ACHN (cell line): Measurements from ENCODE around the gene ZNF19.

Experiments
- DNase-seq: peaks from one replicate; pipeline ENCODE4 v3.0.0-alpha.2; 2015
- in situ Hi-C: cut with HindIII; loops from 2 replicates; pipeline ENCODE4 v1.10.0; 2017; ENCODE audit warnings: low sequenced_read_pairs, low pct_ligation_motif_present, low pct_unique_long_range_greater_than_20kb

ZNF19 gene

DNA sequence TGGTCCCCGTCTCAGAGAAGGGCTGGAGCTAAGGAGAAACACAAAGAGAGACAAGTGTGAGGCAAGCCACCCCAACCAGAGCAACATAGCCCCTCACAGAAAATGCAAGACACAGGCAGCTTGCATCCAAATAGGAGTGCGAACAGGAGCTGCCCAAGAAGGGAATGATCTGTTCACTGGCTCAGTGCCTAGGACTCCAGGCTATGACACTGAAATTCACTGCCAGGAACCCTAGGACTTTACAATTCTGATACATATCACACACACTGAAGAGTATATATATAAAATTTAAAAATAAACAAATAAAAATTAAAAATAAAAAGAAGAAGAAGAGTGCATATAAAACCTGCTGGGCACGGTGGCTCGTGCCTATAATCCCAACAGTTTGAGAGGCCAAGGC is 32.3 kb downstream of the ZNF19 start:
- in situ Hi-C loops, result no loop called here
- DNase-seq, result no peak

DNA sequence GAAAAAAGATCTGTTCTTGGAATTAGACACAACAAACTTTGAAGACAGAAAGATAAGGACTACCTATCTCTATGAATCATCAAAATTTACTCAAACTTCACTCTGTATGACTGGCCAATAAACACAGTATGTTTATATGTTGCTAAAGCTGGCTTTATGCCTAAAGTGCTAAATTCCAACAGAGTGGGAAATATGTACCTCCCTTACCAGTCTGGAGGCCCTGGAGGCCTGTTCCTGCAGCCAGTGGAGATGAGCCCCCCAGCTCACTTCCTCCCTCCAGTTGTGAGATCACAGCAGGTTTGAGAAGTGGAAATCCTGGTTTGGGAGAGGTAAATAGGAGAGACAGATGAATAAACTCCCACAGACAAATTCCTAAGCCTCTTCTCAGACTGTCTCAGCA is 36.1 kb downstream of the ZNF19 start:
- in situ Hi-C loops, result no loop called here

DNA sequence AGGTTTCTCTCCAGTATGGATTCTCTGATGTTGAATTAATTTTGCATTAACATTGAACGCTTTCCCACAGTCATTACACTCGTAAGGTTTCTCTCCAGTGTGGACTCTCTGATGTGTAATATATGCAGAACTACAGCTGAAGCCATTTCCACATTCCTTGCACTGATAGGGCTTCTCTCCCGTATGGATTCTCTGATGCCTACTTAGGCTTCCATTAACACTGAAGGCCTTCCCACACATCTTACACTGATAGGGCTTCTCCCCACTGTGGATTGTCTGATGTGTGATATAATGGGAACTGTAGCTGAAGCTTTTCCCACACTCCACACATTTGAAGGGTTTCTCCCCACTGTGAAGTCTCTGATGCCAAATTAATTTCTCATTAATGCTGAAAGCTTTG is 40.1 kb downstream of the ZNF19 start:
- in situ Hi-C loops, result no loop called here
- peak; percentile 16 for DNase-seq

More for the DNA sequence above, 36.1 kb downstream of the ZNF19 start:
- DNase-seq, result no peak

GRCh38 chr16:71448274-71448866 is 40.8 kb downstream of the ZNF19 start:
- in situ Hi-C loops, result no loop called here
- no peak for DNase-seq

DNA sequence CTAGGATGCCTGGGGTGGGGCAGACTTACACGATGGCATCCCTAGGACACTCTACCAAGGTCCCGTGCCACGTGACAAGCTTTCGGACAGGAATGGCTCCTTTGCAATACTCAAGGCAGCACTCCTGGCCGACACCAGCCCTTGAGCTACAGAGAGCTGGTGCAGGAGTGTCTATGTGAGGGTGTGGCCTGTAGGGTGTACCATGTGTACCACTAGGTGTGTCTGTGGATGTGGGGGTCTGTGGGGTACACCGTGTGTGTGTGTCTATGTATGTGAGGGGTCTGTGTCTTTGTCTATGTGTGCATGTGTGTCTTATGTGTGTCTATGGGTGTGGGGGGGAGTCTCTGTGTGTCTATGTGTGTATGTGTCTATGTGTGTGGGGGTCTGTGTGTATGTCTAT is 45.4 kb downstream of the ZNF19 start:
- no peak for DNase-seq
- in situ Hi-C loops, result no loop called here

- no peak for DNase-seq
- in situ Hi-C loops, result no loop called here
Measured at GRCh38 chr16:71442051-71442440, 47.1 kb downstream of the ZNF19 start, which contains the start of gene TLE7. Gene TLE7, minus strand, starts transcription at chr16:71442054. Its CDS starts 8,730 bp downstream, at chr16:71433324.

DNA sequence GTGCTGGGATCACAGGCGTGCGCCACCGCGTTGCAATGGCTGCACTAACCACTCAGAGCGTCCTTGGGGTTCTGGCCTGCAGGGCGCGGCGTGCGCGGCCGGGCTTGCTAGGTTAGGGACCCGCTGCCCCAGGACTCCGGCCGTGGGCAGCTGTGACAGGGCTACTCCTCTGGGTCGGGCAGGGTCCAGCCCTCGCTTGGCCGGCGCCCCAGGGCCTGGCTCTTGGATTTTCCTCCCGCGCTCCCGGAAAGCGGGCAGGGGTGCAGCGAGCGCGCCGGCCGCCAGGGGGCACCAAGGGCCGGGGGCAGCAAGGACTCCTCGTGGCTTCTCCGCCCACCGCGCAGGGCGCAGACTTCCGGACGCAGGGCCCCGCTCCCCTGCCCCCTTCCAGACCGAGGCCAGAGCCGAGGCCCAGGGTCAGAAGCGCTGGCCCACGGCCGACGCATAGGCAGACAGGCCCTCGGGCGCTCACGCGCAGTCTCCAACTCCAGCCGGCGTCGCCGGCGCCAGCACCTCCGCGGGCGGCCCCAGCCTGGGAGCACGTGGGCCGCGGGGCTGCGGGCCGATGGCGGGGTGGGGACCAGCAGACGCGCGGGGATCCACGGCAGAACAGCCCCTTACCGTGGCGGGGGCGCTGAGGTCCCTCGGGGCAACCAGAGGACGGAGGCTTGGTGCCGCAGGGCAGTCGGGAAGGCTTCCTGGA is 47.6 kb downstream of the ZNF19 start:
- in situ Hi-C loops, result no loop called here
- no peak for DNase-seq

- in situ Hi-C loops, result no loop called here
Measured at GRCh38 chr16:71440669-71441347, 48.3 kb downstream of the ZNF19 start.

GRCh38 chr16:71439523-71439922 is 49.6 kb downstream of the ZNF19 start:
- DNase-seq, result no peak
- in situ Hi-C loops, result no loop called here

More at GRCh38 chr16:71440669-71441347, 48.3 kb downstream of the ZNF19 start:
- no peak for DNase-seq

GRCh38 chr16:71436473-71436872 is 52.7 kb downstream of the ZNF19 start:
- in situ Hi-C loops, result no loop called here
- DNase-seq, result no peak

DNA sequence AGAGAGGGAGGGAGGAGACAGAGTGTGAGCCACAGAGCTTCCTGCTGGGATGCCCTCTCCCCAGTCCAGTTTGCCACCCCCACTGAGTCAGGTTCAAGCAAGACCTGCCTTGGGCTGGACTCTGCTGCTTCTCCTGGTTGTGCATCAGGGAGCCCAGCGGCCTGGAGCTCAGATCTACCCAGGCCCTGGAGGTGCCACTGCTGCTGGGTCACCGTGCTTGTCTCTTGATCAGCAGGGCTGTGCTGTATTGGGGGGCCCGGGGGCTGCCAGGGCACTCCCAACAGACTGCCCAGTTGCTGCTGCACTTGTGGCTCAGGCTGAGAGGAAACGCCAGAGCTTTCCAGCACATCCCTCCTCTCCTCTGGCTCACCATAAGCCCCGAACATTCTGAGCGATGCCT is 56.2 kb downstream of the ZNF19 start:
- DNase-seq, result no peak
- in situ Hi-C loops, result no loop called here

- in situ Hi-C loops, result no loop called here
Measured at GRCh38 chr16:71431991-71432390, 57.1 kb downstream of the ZNF19 start.

GRCh38 chr16:71431176-71431575 is 57.9 kb downstream of the ZNF19 start:
- in situ Hi-C loops, result no loop called here
- DNase-seq, result no peak

More at GRCh38 chr16:71431991-71432390, 57.1 kb downstream of the ZNF19 start:
- DNase-seq, result no peak

- no peak for DNase-seq
- in situ Hi-C loops, result no loop called here
Measured at GRCh38 chr16:71430744-71431143, 58.4 kb downstream of the ZNF19 start.

GRCh38 chr16:71429581-71429980 is 59.5 kb downstream of the ZNF19 start:
- no peak for DNase-seq
- in situ Hi-C loops, result no loop called here

DNA sequence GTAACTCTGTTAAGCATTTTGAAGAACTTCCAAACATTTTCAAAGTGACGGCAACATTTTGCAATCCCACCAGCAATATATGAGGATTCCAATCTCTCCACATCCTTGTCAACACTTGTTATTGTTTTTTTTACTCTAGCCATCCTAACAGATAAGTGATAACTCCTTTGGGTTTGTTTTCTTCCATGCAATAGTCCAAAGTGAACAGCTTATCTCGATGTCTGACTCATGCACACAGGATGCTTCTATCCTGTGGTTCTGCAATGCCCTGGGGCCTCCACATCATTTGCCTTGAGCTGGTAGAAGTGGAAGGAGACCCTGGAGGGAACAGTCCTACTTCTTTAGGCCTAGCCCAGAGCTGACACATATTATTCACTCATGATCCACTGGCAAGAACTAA is 60.2 kb downstream of the ZNF19 start:
- in situ Hi-C loops, result no loop called here
- DNase-seq, result no peak

- no peak for DNase-seq
- in situ Hi-C loops, result no loop called here
Measured at GRCh38 chr16:71428385-71428784, 60.7 kb downstream of the ZNF19 start.

- in situ Hi-C loops, result no loop called here
- no peak for DNase-seq
Measured at GRCh38 chr16:71426880-71427615, 62.1 kb downstream of the ZNF19 start.
